Measurements from ENCODE around the gene MGAT1.

MGAT1 gene

GRCh38 chr5:180785794-180786221, 16.8 kb downstream of the MGAT1 start:
- ATAC-seq: peak; percentile 70

GRCh38 chr5:180785121-180785781, 17.4 kb downstream of the MGAT1 start:
- ATAC-seq: peak; percentile 45
- TF ChIP-seq BACH2 (CRISPR knock-in tag; IDR thresholded peaks at IDR 0.05; ENCODE audit: borderline replicate concordance) (no peak), CSRNP3 (CRISPR knock-in tag; IDR thresholded peaks at IDR 0.05) (no peak), ZNF70 (CRISPR knock-in tag; IDR thresholded peaks at IDR 0.05) (no peak), OSR1 (CRISPR knock-in tag; IDR thresholded peaks at IDR 0.05) (no peak), GLIS3 (CRISPR knock-in tag; IDR thresholded peaks at IDR 0.05) (no peak), POU6F1 (CRISPR knock-in tag; IDR thresholded peaks at IDR 0.05; ENCODE audit: borderline replicate concordance, low read depth) (no peak), PATZ1 (CRISPR knock-in tag; IDR thresholded peaks at IDR 0.05; ENCODE audit: borderline replicate concordance) (no peak), CSDC2 (CRISPR knock-in tag; IDR thresholded peaks at IDR 0.05) (no peak), ZC3H10 (CRISPR knock-in tag; IDR thresholded peaks at IDR 0.05) (no peak), PPARA (CRISPR knock-in tag; IDR thresholded peaks at IDR 0.05; ENCODE audit: borderline replicate concordance) (no peak), TOX (CRISPR knock-in tag; IDR thresholded peaks at IDR 0.05; ENCODE audit: borderline replicate concordance) (no peak), SNAI2 (CRISPR knock-in tag; IDR thresholded peaks at IDR 0.05) (no peak), ZNF565 (CRISPR knock-in tag; conservative IDR thresholded peaks at IDR 0.05; ENCODE audit: low read depth) (no peak)

More at GRCh38 chr5:180785794-180786221, 16.8 kb downstream of the MGAT1 start:
- no peak for TF ChIP-seq ZNF8 (CRISPR knock-in tag; IDR thresholded peaks at IDR 0.05)
- no peak for TF ChIP-seq TOX (CRISPR knock-in tag; IDR thresholded peaks at IDR 0.05; ENCODE audit: borderline replicate concordance)
- TF ChIP-seq TSHZ2 (CRISPR knock-in tag; IDR thresholded peaks at IDR 0.05): no peak
- no peak for TF ChIP-seq ESRRG (CRISPR knock-in tag; IDR thresholded peaks at IDR 0.05)
- no peak for TF ChIP-seq ZNF565 (CRISPR knock-in tag; conservative IDR thresholded peaks at IDR 0.05; ENCODE audit: low read depth)
- TF ChIP-seq RARB (CRISPR knock-in tag; IDR thresholded peaks at IDR 0.05): no peak
- no peak for TF ChIP-seq ISL1 (CRISPR knock-in tag; IDR thresholded peaks at IDR 0.05)
- TF ChIP-seq CSRNP3 (CRISPR knock-in tag; IDR thresholded peaks at IDR 0.05): no peak
- no peak for TF ChIP-seq CSDC2 (CRISPR knock-in tag; IDR thresholded peaks at IDR 0.05)
- no peak for TF ChIP-seq BACH2 (CRISPR knock-in tag; IDR thresholded peaks at IDR 0.05; ENCODE audit: borderline replicate concordance)
- no peak for TF ChIP-seq OSR1 (CRISPR knock-in tag; IDR thresholded peaks at IDR 0.05)
- no peak for TF ChIP-seq ZFP30 (CRISPR knock-in tag; IDR thresholded peaks at IDR 0.05)
- TF ChIP-seq PPARA (CRISPR knock-in tag; IDR thresholded peaks at IDR 0.05; ENCODE audit: borderline replicate concordance): no peak
- TF ChIP-seq ARNTL (CRISPR knock-in tag; IDR thresholded peaks at IDR 0.05; ENCODE audit: borderline replicate concordance, low read depth): no peak
- TF ChIP-seq SNAI2 (CRISPR knock-in tag; IDR thresholded peaks at IDR 0.05): no peak
- no peak for TF ChIP-seq ZFP3 (CRISPR knock-in tag; IDR thresholded peaks at IDR 0.05)
- no peak for TF ChIP-seq ZC3H10 (CRISPR knock-in tag; IDR thresholded peaks at IDR 0.05)
- no peak for TF ChIP-seq GLIS3 (CRISPR knock-in tag; IDR thresholded peaks at IDR 0.05)
- no peak for TF ChIP-seq POU6F1 (CRISPR knock-in tag; IDR thresholded peaks at IDR 0.05; ENCODE audit: borderline replicate concordance, low read depth)
